K562 (cell line): Measurements from ENCODE around the gene RPS19. TPM values are rescaled to one million over a fixed set of nuclear protein-coding genes. Genes with fewer than 3 reads are reported as not detected.

Source experiments
- BCOR ChIP-seq: fragments of 450-650 bp; IDR thresholded peaks from 2 replicates; pipeline ENCODE4 v1.6.1; 2016
- EP400 ChIP-seq: fragments of 450-650 bp; IDR thresholded peaks from 2 replicates; pipeline ENCODE4 v1.6.1; 2017; ENCODE audit warnings: antibody characterized with exemption, mild to moderate bottlenecking, moderate library complexity
- KDM1A ChIP-seq, 2 experiments: fragments of 450-650 bp; IDR thresholded peaks; 2 replicates each; pipeline ENCODE4 v1.6.1; 2016; ENCODE audit warnings: mild to moderate bottlenecking in 2 of 2
- KLF1 ChIP-seq: fragments of 450-650 bp; IDR thresholded peaks from 2 replicates; pipeline ENCODE4 v1.6.1; 2016; ENCODE audit warnings: missing genetic modification characterization, missing compliant biosample characterization
- KLF6 ChIP-seq: fragments of 250-450 bp; sonication (Bioruptor Pico); IDR thresholded peaks from 2 replicates; pipeline ENCODE4 v1.4.0; 2020; ENCODE audit warnings: mild to moderate bottlenecking, moderate library complexity, borderline replicate concordance
- MTA1 ChIP-seq: fragments of 450-650 bp; IDR thresholded peaks from 2 replicates; pipeline ENCODE4 v1.6.1; 2017; ENCODE audit warnings: borderline replicate concordance
- MTF1 ChIP-seq: fragments of 250-450 bp; sonication (Bioruptor Pico); IDR thresholded peaks from 2 replicates; pipeline ENCODE4 v1.9.0; 2021; ENCODE audit warnings: moderate library complexity, mild to moderate bottlenecking, inconsistent platforms, borderline replicate concordance
- MXI1 ChIP-seq: IDR thresholded peaks from 2 replicates; pipeline ENCODE4 v1.6.1; 2011; ENCODE audit warnings: low read depth, mild to moderate bottlenecking, improper control_type of control experiment, low read length
- NR0B1 ChIP-seq: fragments of 450-650 bp; IDR thresholded peaks from one replicate; pipeline ENCODE4 v1.6.1; 2018; ENCODE audit warnings: mild to moderate bottlenecking, moderate library complexity; ENCODE audit not compliant: partially characterized antibody
- POLR2G ChIP-seq: fragments of 200-400 bp; formaldehyde crosslinking; IDR thresholded peaks from 2 replicates; pipeline ENCODE4 v1.6.1; 2017; ENCODE audit warnings: low read depth, mild to moderate bottlenecking, antibody characterized with exemption, low read length, moderate library complexity
- POLR3G ChIP-seq: IDR thresholded peaks from 2 replicates; pipeline ENCODE4 v1.6.1; 2011; ENCODE audit not compliant: insufficient read length, insufficient replicate concordance; ENCODE audit errors: extremely low read depth
- SMARCE1 ChIP-seq: fragments of 450-650 bp; IDR thresholded peaks from 2 replicates; pipeline ENCODE4 v1.7.1; 2016; ENCODE audit warnings: mild to moderate bottlenecking
- THRAP3 ChIP-seq: fragments of 450-650 bp; IDR thresholded peaks from 2 replicates; pipeline ENCODE4 v1.6.1; 2016; ENCODE audit warnings: mild to moderate bottlenecking, inconsistent platforms, borderline replicate concordance
- U2AF1 ChIP-seq: fragments of 200-400 bp; formaldehyde crosslinking; optimal IDR thresholded peaks from 2 replicates; pipeline ENCODE3; 2017; ENCODE audit warnings: mild to moderate bottlenecking, low read depth, low read length, moderate library complexity
- WHSC1 ChIP-seq: IDR thresholded peaks from one replicate; pipeline ENCODE4 v1.6.1; 2012; ENCODE audit warnings: low read length, control low read depth, inconsistent platforms
- ZFP1 ChIP-seq: fragments of 450-650 bp; formaldehyde crosslinking; IDR thresholded peaks from 2 replicates; pipeline ENCODE4 v1.4.0; 2020; ENCODE audit warnings: mild to moderate bottlenecking, mixed read lengths
- ZFP36 ChIP-seq: fragments of 150-350 bp; IDR thresholded peaks from 2 replicates; pipeline ENCODE4 v1.6.1; 2018; ENCODE audit warnings: low read length, low read depth; ENCODE audit not compliant: partially characterized antibody
- ZFP91 ChIP-seq: sonication (generic); formaldehyde crosslinking; IDR thresholded peaks from 2 replicates; pipeline ENCODE4 v1.8.0; 2022; ENCODE audit warnings: mild to moderate bottlenecking, missing genetic modification reagents
- ZNF184 ChIP-seq: sonication (generic); formaldehyde crosslinking; IDR thresholded peaks from 2 replicates; pipeline ENCODE4 v1.5.0; 2020; ENCODE audit warnings: missing genetic modification reagents
- ZNF592 ChIP-seq: fragments of 450-650 bp; IDR thresholded peaks from 2 replicates; pipeline ENCODE4 v1.6.1; 2017; ENCODE audit warnings: antibody characterized with exemption, mild to moderate bottlenecking
- ZNF830 ChIP-seq: fragments of 250-450 bp; sonication (Bioruptor Pico); IDR thresholded peaks from 2 replicates; pipeline ENCODE4 v1.5.0; 2021; ENCODE audit warnings: mild to moderate bottlenecking
- polyA plus RNA-seq, 8 experiments: library from polyadenylated mRNA; depleted of rRNA in 4 of 8; stranded (reverse) in 5 of 8; unstranded in 3 of 8; fragments of >200 nt; fragmentation: Nextera tagmentation in 2 of 8; fragmentation: Illumina TruSeq in 1 of 8; extraction: Ambion mirVana in 2 of 8; extraction: Trizol in 1 of 8; gene quantifications; 2 replicates each; pipeline versions ENCODE4 v1.2.1 to v1.2.3, GENCODE V29; 2011 to 2014; ENCODE audit warnings: inconsistent platforms in 1 of 8, missing spikeins in 1 of 8
- total RNA-seq, 7 experiments: library from RNA; depleted of rRNA in 6 of 7; stranded (reverse); fragments of >200 nt in 6 of 7; fragmentation: Illumina TruSeq in 2 of 7; extraction: Trizol in 2 of 7; gene quantifications; 2 replicates each; pipeline versions ENCODE4 v1.2.1 to v1.2.3, GENCODE V29; 2011 to 2021; ENCODE audit warnings: low replicate concordance in 1 of 7

Gene RPS19
- total and polyA plus RNA-seq, 9 of the 15 experiments (the other 6 are each of a cell fraction or from before 2014, with no cell fraction given), result 1,964 to 3,408 (median 2,747) TPM

- TF ChIP-seq ZNF592 (no peak), SMARCE1 (no peak), POLR2G (peak; percentile 20; the same call in 1 of the 2 replicates), KLF6 (CRISPR knock-in tag) (no peak), KDM1A (IDR thresholded peaks at IDR 0.05) (0 out of 4 replicates have a peak, but pooled peaks of 1 of the 2 experiments have one; percentile 9), MTA1 (no peak), NR0B1 (no peak), EP400 (no peak), BCOR (0 out of 2 replicates have a peak, but pooled peaks have one; percentile 13), ZFP91 (CRISPR knock-in tag) (no peak), ZFP36 (peak; percentile 57), THRAP3 (no peak), MTF1 (no peak), KLF1 (tag) (no peak), ZNF830 (CRISPR knock-in tag) (no peak), ZFP1 (CRISPR knock-in tag) (no peak), WHSC1 (no peak), POLR3G (no peak), U2AF1 (no peak), MXI1 (no peak), ZNF184 (CRISPR knock-in tag) (no peak)
These were observed 51.2 kb downstream of the RPS19 start (continued) for GRCh38 chr19:41910992-41911888.
